GM20000 (cell line): ENCODE results near the gene ABCC8.
A peak's percentile ranks its signal among the peaks of the same experiment; 100 is the strongest.

Source experiments
- DNase-seq: peaks from one replicate; pipeline ENCODE4 v3.0.0; 2012; ENCODE audit warnings: low spot score
- CTCF ChIP-seq: IDR thresholded peaks from 2 replicates; pipeline ENCODE4 v1.5.1; 2012; ENCODE audit warnings: mild to moderate bottlenecking, control low read depth; ENCODE audit errors: extremely low read depth, missing control alignments

The ABCC8 gene

GRCh38 chr11:17476317-17477083, at the start of gene ABCC8:
TSS of gene ABCC8 (minus strand) at chr11:17476845. CDS start at chr11:17476776, 69 bp downstream.
- TF ChIP-seq CTCF, result no peak
- DNase-seq, result peak; percentile 33

GRCh38 chr11:17526326-17526725, 49.7 kb upstream of the ABCC8 start:
- TF ChIP-seq CTCF, result no peak
- DNase-seq, result no peak

GRCh38 chr11:17525570-17525969, 48.9 kb upstream of the ABCC8 start:
- no peak for DNase-seq
- no peak for TF ChIP-seq CTCF

GRCh38 chr11:17524221-17524620, 47.6 kb upstream of the ABCC8 start:
- TF ChIP-seq CTCF, result no peak
- no peak for DNase-seq

- no peak for TF ChIP-seq CTCF
- no peak for DNase-seq
Observed at GRCh38 chr11:17522655-17523054, 46.0 kb upstream of the ABCC8 start.

GRCh38 chr11:17521106-17521900, 44.7 kb upstream of the ABCC8 start:
- TF ChIP-seq CTCF, result no peak
- no peak for DNase-seq
